ENCODE results near the gene MTHFD1L. TPM values are rescaled to one million over a fixed set of nuclear protein-coding genes. Genes with fewer than 3 reads are reported as not detected.
"Not testable (repeated sequence)": the region's sequence is repeated elsewhere in the genome, so short reads cannot be mapped to it uniquely, and the experiment has no call there.

The MTHFD1L gene
- total RNA-seq, 2 donors from 2014 or later, result 4.1 to 12.2 TPM

GRCh38 chr6:151027936-151028838 is 162.7 kb downstream of the MTHFD1L start:
- Histone ChIP-seq H3K9me3 (no peaks in the 10 kb centered on the region), H3K36me3 (no peaks in the 10 kb centered on the region), H3K27ac (no peak overlapping the region), H3K4me1 (no peaks in the 10 kb centered on the region), H3K4me3 (no peak overlapping the region), H3K27me3 (no peaks in the 10 kb centered on the region)
- peak; percentile 30 for DNase-seq (ENCODE audit: low spot score)
- TF ChIP-seq CTCF (IDR thresholded peaks at IDR 0.05), result no peak

GRCh38 chr6:151029970-151030369 is 164.5 kb downstream of the MTHFD1L start:
- Histone ChIP-seq H3K9me3 (no peaks in the 10 kb centered on the region), H3K36me3 (no peaks in the 10 kb centered on the region), H3K4me1 (no peaks in the 10 kb centered on the region), H3K27ac (no peak overlapping the region), H3K4me3 (no peak overlapping the region), H3K27me3 (no peaks in the 10 kb centered on the region)
- DNase-seq (ENCODE audit: low spot score), result no peak
- TF ChIP-seq CTCF (IDR thresholded peaks at IDR 0.05), result no peak

GRCh38 chr6:151032034-151032433 is 166.5 kb downstream of the MTHFD1L start:
- H3K9me3 ChIP-seq, result no peaks in the 10 kb centered on the region
- no peak for DNase-seq (ENCODE audit: low spot score)
- no peak overlapping the region for H3K27ac ChIP-seq
- no peaks in the 10 kb centered on the region for H3K36me3 ChIP-seq
- H3K4me3 ChIP-seq, result no peak overlapping the region
- TF ChIP-seq CTCF (IDR thresholded peaks at IDR 0.05), result no peak
- no peaks in the 10 kb centered on the region for H3K27me3 ChIP-seq
- H3K4me1 ChIP-seq, result peaks cover 0 to 8% of the 10 kb centered on the region in 2 donors

- Histone ChIP-seq H3K27ac (peak overlapping the region; percentile 71 to 75), H3K4me1 (peaks cover 0 to 12% of the 10 kb centered on the region in 2 donors)
- DNase-seq (ENCODE audit: low spot score), result peak; percentile 16
Observed at GRCh38 chr6:151034825-151035781, 169.6 kb downstream of the MTHFD1L start.

GRCh38 chr6:151036211-151036721 is 170.8 kb downstream of the MTHFD1L start:
- not testable (repeated sequence) for H3K9me3 ChIP-seq; H3K4me3 ChIP-seq; H3K27me3 ChIP-seq; H3K36me3 ChIP-seq; DNase-seq (ENCODE audit: low spot score)
- peak overlapping the region; percentile 71 to 75 for H3K27ac ChIP-seq
- H3K4me1 ChIP-seq, result peaks cover 0 to 20% of the 10 kb centered on the region in 2 donors

More at GRCh38 chr6:151034825-151035781, 169.6 kb downstream of the MTHFD1L start:
- no peaks in the 10 kb centered on the region for H3K36me3 ChIP-seq
- H3K9me3 ChIP-seq, result no peaks in the 10 kb centered on the region
- H3K4me3 ChIP-seq, result no peak overlapping the region
- H3K27me3 ChIP-seq, result no peaks in the 10 kb centered on the region
- TF ChIP-seq CTCF (IDR thresholded peaks at IDR 0.05), result no peak

Measured in right atrium auricular region (tissue), 2 donors.